GM12892 (cell line): Measurements from ENCODE around the gene WNT5A.

Source experiments
- POLR2A ChIP-seq: IDR thresholded peaks from 2 replicates; pipeline ENCODE4 v1.6.1; 2011; ENCODE audit warnings: low read depth, low read length, control low read depth
- TAF1 ChIP-seq: IDR thresholded peaks from 2 replicates; pipeline ENCODE4 v1.6.1; 2011; ENCODE audit warnings: low read depth, mild to moderate bottlenecking, control low read depth, low read length, borderline replicate concordance

- TF ChIP-seq TAF1 (no peak), POLR2A (no peak)
Measured at GRCh38 chr3:55494976-55495375, 7.9 kb upstream of the WNT5A start.
